ENCODE data around the gene APBA2.

APBA2 gene

DNA sequence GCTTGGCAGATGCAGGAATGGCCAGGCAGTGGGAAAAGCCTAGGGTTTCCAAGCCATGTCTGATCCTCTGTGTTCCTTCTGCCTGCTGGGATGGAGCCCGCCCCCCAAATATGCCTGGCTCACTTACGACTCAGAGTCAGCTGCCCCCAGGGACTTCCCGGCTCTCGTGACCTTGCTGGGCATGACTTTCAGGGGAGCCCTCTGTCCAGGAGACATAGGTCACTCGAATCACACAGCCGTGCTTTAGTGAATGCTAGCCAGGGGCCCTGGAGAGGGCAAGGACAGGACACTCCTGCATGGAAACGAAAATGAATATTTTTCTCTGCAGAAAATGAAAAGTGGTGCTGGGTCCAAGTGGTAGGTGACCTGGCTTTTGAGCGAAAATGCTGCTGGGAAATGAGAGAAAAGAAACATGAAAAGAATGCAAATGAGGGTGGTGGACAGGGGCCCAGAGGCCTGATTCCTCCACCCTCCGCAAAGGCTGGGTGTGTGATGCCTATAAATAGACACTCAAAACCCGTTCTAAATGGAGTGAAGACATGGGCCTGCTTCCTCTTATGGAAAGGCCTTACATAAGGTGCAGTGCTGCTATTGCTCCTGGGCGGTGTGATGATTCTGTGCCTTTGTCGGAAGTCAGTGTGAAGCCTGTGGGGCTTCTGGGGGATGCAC is 107.4 kb downstream of the APBA2 start:
- DNase-seq (ENCODE audit: low spot score): no peak
- TF ChIP-seq, protein P1, sequence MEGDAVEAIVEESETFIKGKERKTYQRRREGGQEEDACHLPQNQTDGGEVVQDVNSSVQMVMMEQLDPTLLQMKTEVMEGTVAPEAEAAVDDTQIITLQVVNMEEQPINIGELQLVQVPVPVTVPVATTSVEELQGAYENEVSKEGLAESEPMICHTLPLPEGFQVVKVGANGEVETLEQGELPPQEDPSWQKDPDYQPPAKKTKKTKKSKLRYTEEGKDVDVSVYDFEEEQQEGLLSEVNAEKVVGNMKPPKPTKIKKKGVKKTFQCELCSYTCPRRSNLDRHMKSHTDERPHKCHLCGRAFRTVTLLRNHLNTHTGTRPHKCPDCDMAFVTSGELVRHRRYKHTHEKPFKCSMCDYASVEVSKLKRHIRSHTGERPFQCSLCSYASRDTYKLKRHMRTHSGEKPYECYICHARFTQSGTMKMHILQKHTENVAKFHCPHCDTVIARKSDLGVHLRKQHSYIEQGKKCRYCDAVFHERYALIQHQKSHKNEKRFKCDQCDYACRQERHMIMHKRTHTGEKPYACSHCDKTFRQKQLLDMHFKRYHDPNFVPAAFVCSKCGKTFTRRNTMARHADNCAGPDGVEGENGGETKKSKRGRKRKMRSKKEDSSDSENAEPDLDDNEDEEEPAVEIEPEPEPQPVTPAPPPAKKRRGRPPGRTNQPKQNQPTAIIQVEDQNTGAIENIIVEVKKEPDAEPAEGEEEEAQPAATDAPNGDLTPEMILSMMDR (IDR thresholded peaks at IDR 0.05; ENCODE audit: extremely low read depth, missing control alignments): no peak

DNA sequence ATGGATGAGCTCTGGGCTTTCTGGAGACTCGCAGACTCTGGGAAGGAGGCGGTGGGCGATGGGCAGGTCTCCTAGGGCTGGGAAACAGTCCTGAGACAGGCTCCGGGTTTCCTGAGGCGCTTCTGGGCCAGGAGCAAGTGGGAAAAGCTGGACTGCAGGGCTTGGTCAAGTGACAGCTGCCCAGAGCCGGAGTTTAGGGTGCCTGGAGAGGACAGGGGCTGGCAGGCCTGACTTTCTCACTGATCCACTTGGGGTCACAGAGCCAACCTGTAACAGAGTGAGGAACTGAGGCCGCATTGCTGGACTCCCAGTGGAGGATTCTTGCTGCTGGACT is 107.9 kb downstream of the APBA2 start:
- TF ChIP-seq, protein P1 (IDR thresholded peaks at IDR 0.05; ENCODE audit: extremely low read depth, missing control alignments): no peak
- DNase-seq (ENCODE audit: low spot score): no peak

DNA sequence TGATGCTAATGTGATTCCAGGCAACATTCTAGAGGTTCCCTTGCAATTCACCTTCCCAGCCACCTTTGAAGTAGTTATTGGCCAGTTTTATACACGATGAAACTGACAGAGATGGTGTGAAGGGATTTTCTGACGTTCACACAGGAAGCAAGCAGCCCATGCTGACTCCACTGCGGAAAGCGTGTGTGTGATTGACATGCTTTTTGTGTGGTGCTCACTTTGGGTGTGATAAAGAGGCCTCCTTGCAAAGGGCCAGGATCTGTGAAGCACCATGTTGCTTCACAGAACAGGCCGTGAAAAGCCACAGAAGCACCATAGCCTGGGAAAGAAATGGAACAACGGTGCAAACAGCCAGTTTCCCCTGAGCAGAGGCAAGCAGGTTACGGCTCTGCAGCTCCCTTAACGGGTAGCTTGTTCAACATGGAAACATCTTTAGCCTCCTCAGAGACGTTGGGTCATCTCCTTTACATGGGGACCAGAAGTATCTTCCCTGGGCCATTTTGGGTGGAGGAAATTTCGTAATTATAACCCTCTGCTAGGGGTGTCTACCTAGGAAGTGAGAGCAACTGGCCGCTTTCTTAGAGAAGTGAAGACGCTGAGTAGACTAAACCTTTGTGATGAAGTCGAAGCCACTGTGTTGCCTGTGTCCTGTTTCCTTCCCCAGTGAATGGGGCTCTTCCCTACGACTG is 108.5 kb downstream of the APBA2 start:
- TF ChIP-seq, protein P1 (IDR thresholded peaks at IDR 0.05; ENCODE audit: extremely low read depth, missing control alignments): no peak
- DNase-seq (ENCODE audit: low spot score): no peak

DNA sequence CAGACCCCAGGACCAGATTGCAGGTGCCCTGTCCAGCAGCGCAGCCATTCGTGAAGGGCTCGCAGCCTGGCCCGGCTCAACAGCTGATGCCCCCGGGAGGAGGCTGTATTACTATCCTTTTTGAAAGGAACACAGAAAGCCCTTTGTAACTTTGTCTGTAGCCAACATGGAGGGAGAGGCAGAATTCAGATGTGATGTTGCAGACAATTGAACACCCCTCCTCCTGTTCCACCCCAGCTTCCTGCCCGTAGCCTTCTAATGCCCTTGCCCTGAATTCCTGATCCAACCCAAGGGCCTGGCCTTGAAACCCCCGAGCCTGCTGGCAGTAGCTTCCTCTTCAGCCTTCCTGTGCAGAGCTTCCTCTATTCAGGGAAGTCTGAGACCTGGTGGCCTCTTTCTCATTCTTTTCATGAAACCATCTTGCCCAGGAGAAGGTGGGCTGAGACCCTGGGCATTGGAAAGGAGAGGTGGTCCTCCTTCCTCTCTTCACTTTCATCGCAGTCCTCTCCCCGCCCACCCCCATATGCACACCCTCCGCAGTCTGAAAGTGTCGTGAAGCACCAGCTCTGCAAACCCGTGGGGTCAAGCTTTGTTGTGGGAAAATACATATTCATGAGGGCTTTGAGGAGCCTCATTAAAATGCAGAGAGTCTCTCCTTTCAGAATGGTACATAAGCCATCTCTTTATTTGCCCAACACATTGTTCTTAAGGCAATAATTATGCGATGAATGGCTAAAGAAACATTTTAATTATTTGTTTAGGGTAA is 109.2 kb downstream of the APBA2 start:
- TF ChIP-seq, protein P1 (IDR thresholded peaks at IDR 0.05; ENCODE audit: extremely low read depth, missing control alignments): no peak
- no peak for DNase-seq (ENCODE audit: low spot score)

DNA sequence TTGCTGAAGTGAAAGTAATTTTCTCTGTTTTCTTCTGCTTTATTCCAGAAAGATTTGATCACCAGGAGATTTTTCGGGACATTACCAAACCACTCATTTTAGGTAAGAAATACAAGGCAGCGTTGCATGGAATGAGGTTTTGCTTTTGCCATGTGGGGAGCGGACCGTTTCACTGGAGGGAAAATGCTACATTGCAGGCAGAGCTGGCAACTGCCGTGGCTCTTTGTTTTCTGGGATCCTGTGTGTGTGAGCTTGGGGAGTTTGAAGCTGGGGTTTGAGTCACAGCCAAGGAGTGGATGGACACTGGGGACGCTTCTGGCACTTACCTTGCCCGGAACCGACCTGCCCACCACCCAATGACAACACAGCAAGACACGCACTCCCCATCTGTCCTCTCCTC is 109.9 kb downstream of the APBA2 start:
- TF ChIP-seq, protein P1 (IDR thresholded peaks at IDR 0.05; ENCODE audit: extremely low read depth, missing control alignments): no peak
- no peak for DNase-seq (ENCODE audit: low spot score)

- TF ChIP-seq, protein P1 (IDR thresholded peaks at IDR 0.05; ENCODE audit: extremely low read depth, missing control alignments): no peak
- no peak for DNase-seq (ENCODE audit: low spot score)
Measured at GRCh38 chr15:28996289-28996688, 110.5 kb downstream of the APBA2 start.

DNA sequence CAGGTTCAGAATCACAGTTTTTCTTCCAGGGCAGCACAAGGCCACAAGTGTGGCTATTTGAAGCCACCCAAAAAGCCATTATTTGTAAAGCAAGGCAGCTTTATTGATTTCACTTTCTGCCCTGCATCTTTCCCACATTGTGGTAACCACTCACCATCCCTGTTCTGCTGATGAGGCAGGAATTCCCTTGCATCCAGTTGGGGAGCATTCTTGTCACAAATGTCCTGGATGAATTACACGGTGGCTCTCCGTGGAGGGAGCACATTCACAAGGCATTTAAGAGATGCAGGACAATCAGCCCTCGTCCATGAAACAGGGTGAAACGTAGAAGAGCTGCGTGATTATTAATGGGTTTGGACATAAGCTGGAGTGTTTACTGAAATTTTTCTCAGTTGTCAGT is 111.2 kb downstream of the APBA2 start:
- no peak for DNase-seq (ENCODE audit: low spot score)
- TF ChIP-seq, protein P1 (IDR thresholded peaks at IDR 0.05; ENCODE audit: extremely low read depth, missing control alignments): no peak

Data from GM20000 (cell line).